Suprapubic skin (tissue), 3 donors: ENCODE data around the gene ZNF407.

Source experiments
- CTCF ChIP-seq, 2 donors: fragments of 200-600 bp in 1 of 2; fragments of 450-650 bp in 1 of 2; sonication (generic) in 1 of 2; IDR thresholded peaks; one replicate each; pipeline ENCODE4 v1.5.1; 2016 to 2019; ENCODE audit warnings: antibody characterized with exemption in 2 of 2, mild to moderate bottlenecking in 1 of 2, moderate library complexity in 1 of 2
- POLR2A ChIP-seq, 2 donors: fragments of 450-650 bp; IDR thresholded peaks; one replicate each; pipeline ENCODE4 v1.6.1; 2017; ENCODE audit warnings: antibody characterized with exemption in 2 of 2, mild to moderate bottlenecking in 2 of 2, moderate library complexity in 2 of 2

GRCh38 chr18:74682991-74683297 is 85.3 kb downstream of the ZNF407 start:
- TF ChIP-seq POLR2A (IDR thresholded peaks at IDR 0.05) (no peak), CTCF (IDR thresholded peaks at IDR 0.05) (no peak)
